ENCODE results near the gene NRIP1. TPM values are rescaled to one million over a fixed set of nuclear protein-coding genes. Genes with fewer than 3 reads are reported as not detected.

Gene NRIP1
- polyA plus RNA-seq, 3 donors = 59.9 to 71.6 (median 67.4) TPM

GRCh38 chr21:14982336-14982735, 82.5 kb downstream of the NRIP1 start:
- no peak for DNase-seq (ENCODE audit: low read depth in 3 of 3, low spot score in 2 of 3)

- no peak for DNase-seq (ENCODE audit: low read depth in 3 of 3, low spot score in 2 of 3)
Measured at GRCh38 chr21:14981246-14981645, 83.6 kb downstream of the NRIP1 start.

GRCh38 chr21:14979264-14979663, 85.5 kb downstream of the NRIP1 start:
- no peak for DNase-seq (ENCODE audit: low read depth in 3 of 3, low spot score in 2 of 3)

GRCh38 chr21:14977814-14978213, 87.0 kb downstream of the NRIP1 start:
- no peak for DNase-seq (ENCODE audit: low read depth in 3 of 3, low spot score in 2 of 3)

GRCh38 chr21:14975136-14975919, 89.5 kb downstream of the NRIP1 start:
- no peak for DNase-seq (ENCODE audit: low read depth in 3 of 3, low spot score in 2 of 3)

- no peak for DNase-seq (ENCODE audit: low read depth in 3 of 3, low spot score in 2 of 3)
Measured at GRCh38 chr21:14972678-14973077, 92.1 kb downstream of the NRIP1 start.

GRCh38 chr21:14968821-14969220, 96.0 kb downstream of the NRIP1 start:
- no peak for DNase-seq (ENCODE audit: low read depth in 3 of 3, low spot score in 2 of 3)

- DNase-seq (ENCODE audit: low read depth in 3 of 3, low spot score in 2 of 3) = no peak
Measured at GRCh38 chr21:14968029-14968428, 96.8 kb downstream of the NRIP1 start.

- no peak for DNase-seq (ENCODE audit: low read depth in 3 of 3, low spot score in 2 of 3)
Measured at GRCh38 chr21:14964621-14965020, 100.2 kb downstream of the NRIP1 start.

GRCh38 chr21:14962217-14962616, 102.6 kb downstream of the NRIP1 start:
- DNase-seq (ENCODE audit: low read depth in 3 of 3, low spot score in 2 of 3) = no peak

- DNase-seq (ENCODE audit: low read depth in 3 of 3, low spot score in 2 of 3) = no peak
Measured at GRCh38 chr21:14961502-14961901, 103.3 kb downstream of the NRIP1 start.

- DNase-seq (ENCODE audit: low read depth in 3 of 3, low spot score in 2 of 3) = no peak
Measured at GRCh38 chr21:14959343-14959742, 105.5 kb downstream of the NRIP1 start.

GRCh38 chr21:14957836-14958235, 107.0 kb downstream of the NRIP1 start:
- DNase-seq (ENCODE audit: low read depth in 3 of 3, low spot score in 2 of 3) = no peak

- no peak for DNase-seq (ENCODE audit: low read depth in 3 of 3, low spot score in 2 of 3)
Measured at GRCh38 chr21:14956807-14957206, 108.0 kb downstream of the NRIP1 start.

- DNase-seq (ENCODE audit: low read depth in 3 of 3, low spot score in 2 of 3) = no peak
Measured at GRCh38 chr21:14955936-14956520, 108.8 kb downstream of the NRIP1 start.

- no peak for DNase-seq (ENCODE audit: low read depth in 3 of 3, low spot score in 2 of 3)
Measured at GRCh38 chr21:14952916-14953315, 111.9 kb downstream of the NRIP1 start.

- DNase-seq (ENCODE audit: low read depth in 3 of 3, low spot score in 2 of 3) = no peak
Measured at GRCh38 chr21:14949603-14950002, 115.2 kb downstream of the NRIP1 start.

GRCh38 chr21:14947613-14948160, 117.1 kb downstream of the NRIP1 start:
- DNase-seq (ENCODE audit: low read depth in 3 of 3, low spot score in 2 of 3) = no peak

GRCh38 chr21:14945176-14945575, 119.6 kb downstream of the NRIP1 start:
- no peak for DNase-seq (ENCODE audit: low read depth in 3 of 3, low spot score in 2 of 3)

GRCh38 chr21:14943616-14944015, 121.2 kb downstream of the NRIP1 start:
- DNase-seq (ENCODE audit: low read depth in 3 of 3, low spot score in 2 of 3) = peak in 1 of 3 donors; percentile 13

- DNase-seq (ENCODE audit: low read depth in 3 of 3, low spot score in 2 of 3) = no peak
Measured at GRCh38 chr21:14942801-14943490, 121.9 kb downstream of the NRIP1 start.
